ENCODE measurements around the gene PPP6R1.

PPP6R1 gene

GRCh38 chr19:55259540-55260210 is 858 bp upstream of the PPP6R1 start:
- Histone ChIP-seq H3K79me2 (ENCODE audit: control insufficient read depth, insufficient read depth, low read length) (peaks cover 35% of the 10 kb centered on the region), H2AK5ac (ENCODE audit: low read length) (no peak overlapping the region), H3K23ac (ENCODE audit: low read length) (no peak overlapping the region), H3K79me1 (ENCODE audit: low read length) (peaks cover 26% of the 10 kb centered on the region), H3K27me3 (ENCODE audit: insufficient read depth, low read length, poor library complexity) (no peaks in the 10 kb centered on the region), H3K9ac (ENCODE audit: low read length) (peak overlapping the region; percentile 85), H3K36me3 (ENCODE audit: control insufficient read depth, insufficient read depth, low read length) (no peaks in the 10 kb centered on the region), H3K4ac (ENCODE audit: low read depth, low read length) (peak overlapping the region; percentile 81), H2BK5ac (ENCODE audit: low read length) (peak overlapping the region; percentile 27), H3K4me2 (ENCODE audit: low read length) (peak overlapping the region; percentile 75), H2BK15ac (replicated peaks; ENCODE audit: low read depth) (no peak overlapping the region), H4K8ac (ENCODE audit: low read depth, low read length) (peak overlapping the region; percentile 94), H3K4me1 (ENCODE audit: control insufficient read depth, low read depth, low read length) (peaks cover 7% of the 10 kb centered on the region), H3K27ac (ENCODE audit: low read depth, low read length) (peak overlapping the region; percentile 94), H2BK120ac (ENCODE audit: low read depth, low read length) (no peak overlapping the region), H3K56ac (ENCODE audit: low read length) (peak overlapping the region; percentile 92), H4K5ac (ENCODE audit: low read length) (no peak overlapping the region), H3K4me3 (ENCODE audit: low read length) (peak overlapping the region; percentile 15), H3K18ac (ENCODE audit: low read length) (peak overlapping the region; percentile 65)
- WGBS (ENCODE audit: extremely low coverage, insufficient coverage, low lambda C conversion rate): no CpG with 5 or more reads among the region's 29 CpGs
- DNase-seq: peak; percentile 39

DNA sequence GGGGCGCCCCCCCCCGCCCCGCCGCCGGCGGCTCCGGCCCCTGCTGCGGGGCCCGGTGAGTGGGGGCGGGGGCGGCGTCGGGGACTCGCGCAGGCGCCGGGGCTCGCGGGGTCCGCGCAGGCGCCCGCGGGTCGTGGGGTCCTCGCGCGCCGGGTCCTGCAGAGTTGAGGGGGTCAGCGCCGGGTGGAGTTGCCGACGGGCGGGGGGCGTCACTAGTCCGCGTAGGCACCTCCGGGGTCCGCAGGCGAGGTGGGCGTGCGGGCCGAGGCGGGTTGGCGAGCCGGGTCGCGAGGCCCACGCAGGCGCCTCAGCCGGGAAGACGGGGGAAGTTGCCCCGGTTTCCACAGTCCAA is 365 bp downstream of the PPP6R1 start:
- H3K27ac ChIP-seq (ENCODE audit: low read depth, low read length): peak overlapping the region; percentile 76
- no peak overlapping the region for H2BK120ac ChIP-seq (ENCODE audit: low read depth, low read length)
- H3K79me1 ChIP-seq (ENCODE audit: low read length): peaks cover 31% of the 10 kb centered on the region
- H3K18ac ChIP-seq (ENCODE audit: low read length): peak overlapping the region; percentile 3
- peak overlapping the region; percentile 99 for H3K56ac ChIP-seq (ENCODE audit: low read length)
- no peak overlapping the region for H2BK15ac ChIP-seq (replicated peaks; ENCODE audit: low read depth)
- H3K4me2 ChIP-seq (ENCODE audit: low read length): peak overlapping the region; percentile 38
- H4K5ac ChIP-seq (ENCODE audit: low read length): no peak overlapping the region
- no peak for DNase-seq
- peak overlapping the region; percentile 94 for H3K4me3 ChIP-seq (ENCODE audit: low read length)
- no peak overlapping the region for H2AK5ac ChIP-seq (ENCODE audit: low read length)
- H3K9ac ChIP-seq (ENCODE audit: low read length): peak overlapping the region; percentile 99
- peak overlapping the region; percentile 91 for H3K23ac ChIP-seq (ENCODE audit: low read length)
- no peaks in the 10 kb centered on the region for H3K27me3 ChIP-seq (ENCODE audit: insufficient read depth, low read length, poor library complexity)
- H4K8ac ChIP-seq (ENCODE audit: low read depth, low read length): no peak overlapping the region
- H3K4me1 ChIP-seq (ENCODE audit: control insufficient read depth, low read depth, low read length): peaks cover 7% of the 10 kb centered on the region
- H2BK5ac ChIP-seq (ENCODE audit: low read length): peak overlapping the region; percentile 78
- H3K4ac ChIP-seq (ENCODE audit: low read depth, low read length): peak overlapping the region; percentile 63
- no peaks in the 10 kb centered on the region for H3K36me3 ChIP-seq (ENCODE audit: control insufficient read depth, insufficient read depth, low read length)
- peaks cover 47% of the 10 kb centered on the region for H3K79me2 ChIP-seq (ENCODE audit: control insufficient read depth, insufficient read depth, low read length)
- no CpG with 5 or more reads among the region's 53 CpGs for WGBS (ENCODE audit: extremely low coverage, insufficient coverage, low lambda C conversion rate)

GRCh38 chr19:55257461-55258420 is 1.1 kb downstream of the PPP6R1 start:
- Histone ChIP-seq H3K9ac (ENCODE audit: low read length) (peak overlapping the region; percentile 99), H3K27me3 (ENCODE audit: insufficient read depth, low read length, poor library complexity) (no peaks in the 10 kb centered on the region), H2AK5ac (ENCODE audit: low read length) (no peak overlapping the region), H3K18ac (ENCODE audit: low read length) (peak overlapping the region; percentile 3), H3K79me2 (ENCODE audit: control insufficient read depth, insufficient read depth, low read length) (peaks cover 55% of the 10 kb centered on the region), H3K4me3 (ENCODE audit: low read length) (peak overlapping the region; percentile 83), H2BK15ac (replicated peaks; ENCODE audit: low read depth) (no peak overlapping the region), H3K23ac (ENCODE audit: low read length) (no peak overlapping the region), H3K4me2 (ENCODE audit: low read length) (peak overlapping the region; percentile 91), H3K79me1 (ENCODE audit: low read length) (peaks cover 31% of the 10 kb centered on the region), H3K36me3 (ENCODE audit: control insufficient read depth, insufficient read depth, low read length) (no peaks in the 10 kb centered on the region), H3K27ac (ENCODE audit: low read depth, low read length) (no peak overlapping the region), H2BK5ac (ENCODE audit: low read length) (no peak overlapping the region), H4K8ac (ENCODE audit: low read depth, low read length) (no peak overlapping the region), H4K5ac (ENCODE audit: low read length) (no peak overlapping the region), H3K4me1 (ENCODE audit: control insufficient read depth, low read depth, low read length) (peaks cover 7% of the 10 kb centered on the region), H3K4ac (ENCODE audit: low read depth, low read length) (peak overlapping the region; percentile 63), H3K56ac (ENCODE audit: low read length) (peak overlapping the region; percentile 99), H2BK120ac (ENCODE audit: low read depth, low read length) (no peak overlapping the region)
- peak; percentile 40 for DNase-seq
- WGBS (ENCODE audit: extremely low coverage, insufficient coverage, low lambda C conversion rate): no CpG with 5 or more reads among the region's 51 CpGs

GRCh38 chr19:55256562-55257460 is 2.0 kb downstream of the PPP6R1 start:
- Histone ChIP-seq H3K9ac (ENCODE audit: low read length) (peak overlapping the region; percentile 99), H2BK120ac (ENCODE audit: low read depth, low read length) (no peak overlapping the region), H3K4ac (ENCODE audit: low read depth, low read length) (no peak overlapping the region), H3K79me1 (ENCODE audit: low read length) (peaks cover 32% of the 10 kb centered on the region), H2AK5ac (ENCODE audit: low read length) (no peak overlapping the region), H3K4me2 (ENCODE audit: low read length) (peak overlapping the region; percentile 91), H2BK15ac (replicated peaks; ENCODE audit: low read depth) (no peak overlapping the region), H4K5ac (ENCODE audit: low read length) (no peak overlapping the region), H3K36me3 (ENCODE audit: control insufficient read depth, insufficient read depth, low read length) (no peaks in the 10 kb centered on the region), H4K8ac (ENCODE audit: low read depth, low read length) (no peak overlapping the region), H3K18ac (ENCODE audit: low read length) (no peak overlapping the region), H3K79me2 (ENCODE audit: control insufficient read depth, insufficient read depth, low read length) (peaks cover 61% of the 10 kb centered on the region), H3K27me3 (ENCODE audit: insufficient read depth, low read length, poor library complexity) (no peaks in the 10 kb centered on the region), H3K56ac (ENCODE audit: low read length) (peak overlapping the region; percentile 99), H3K23ac (ENCODE audit: low read length) (no peak overlapping the region), H3K4me3 (ENCODE audit: low read length) (no peak overlapping the region), H3K27ac (ENCODE audit: low read depth, low read length) (no peak overlapping the region), H2BK5ac (ENCODE audit: low read length) (no peak overlapping the region), H3K4me1 (ENCODE audit: control insufficient read depth, low read depth, low read length) (peaks cover 7% of the 10 kb centered on the region)
- no CpG with 5 or more reads among the region's 22 CpGs for WGBS (ENCODE audit: extremely low coverage, insufficient coverage, low lambda C conversion rate)
- no peak for DNase-seq

DNA sequence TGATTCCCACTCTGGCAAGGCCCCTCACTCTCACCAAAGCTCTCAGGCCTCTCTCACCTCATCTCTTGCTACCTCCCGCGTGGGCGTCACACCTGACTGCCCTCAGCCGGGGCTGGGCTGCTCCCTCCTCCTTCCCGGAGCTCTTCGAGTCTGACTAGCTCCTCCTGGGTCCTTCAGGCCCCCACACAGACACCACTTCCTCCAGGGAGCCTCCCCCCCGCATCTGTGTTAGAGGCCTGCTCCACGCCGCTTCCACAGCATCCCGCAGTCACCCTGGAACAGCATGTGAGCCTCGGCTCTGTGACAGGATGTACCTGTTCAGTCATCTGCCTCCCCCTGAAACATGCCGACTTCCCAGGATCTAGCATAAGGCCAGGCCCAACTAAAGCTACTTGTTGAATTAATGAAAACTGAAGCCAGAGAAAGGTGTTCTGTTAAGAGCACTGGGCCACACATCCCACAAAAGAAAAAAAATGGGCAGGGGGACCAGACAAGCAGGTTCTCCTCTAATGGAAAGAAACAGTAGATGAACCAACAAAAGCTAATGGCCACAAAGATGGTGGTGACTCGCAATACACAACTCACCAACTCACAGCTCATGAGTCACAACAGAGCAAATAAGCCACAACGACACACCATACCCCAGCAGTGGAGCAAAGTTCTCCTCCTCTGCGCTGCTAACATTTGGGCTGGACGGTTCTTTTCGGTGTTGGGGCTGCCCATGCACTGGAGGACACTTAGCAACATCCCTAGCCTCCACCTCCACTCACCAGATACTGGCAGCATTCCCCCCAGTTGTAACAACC is 3.0 kb downstream of the PPP6R1 start:
- peaks cover 42% of the 10 kb centered on the region for H3K79me1 ChIP-seq (ENCODE audit: low read length)
- no peak for DNase-seq
- H4K8ac ChIP-seq (ENCODE audit: low read depth, low read length): no peak overlapping the region

More for the DNA sequence above, 3.0 kb downstream of the PPP6R1 start:
- peaks cover 7% of the 10 kb centered on the region for H3K4me1 ChIP-seq (ENCODE audit: control insufficient read depth, low read depth, low read length)
- H3K18ac ChIP-seq (ENCODE audit: low read length): no peak overlapping the region
- no peak overlapping the region for H2BK120ac ChIP-seq (ENCODE audit: low read depth, low read length)
- no CpG with 5 or more reads among the region's 17 CpGs for WGBS (ENCODE audit: extremely low coverage, insufficient coverage, low lambda C conversion rate)
- no peaks in the 10 kb centered on the region for H3K27me3 ChIP-seq (ENCODE audit: insufficient read depth, low read length, poor library complexity)
- H2AK5ac ChIP-seq (ENCODE audit: low read length): no peak overlapping the region
- H2BK15ac ChIP-seq (replicated peaks; ENCODE audit: low read depth): no peak overlapping the region
- H3K56ac ChIP-seq (ENCODE audit: low read length): peak overlapping the region; percentile 56
- H3K79me2 ChIP-seq (ENCODE audit: control insufficient read depth, insufficient read depth, low read length): peaks cover 71% of the 10 kb centered on the region
- H3K4me2 ChIP-seq (ENCODE audit: low read length): no peak overlapping the region
- no peak overlapping the region for H4K5ac ChIP-seq (ENCODE audit: low read length)
- H3K27ac ChIP-seq (ENCODE audit: low read depth, low read length): no peak overlapping the region
- H3K4ac ChIP-seq (ENCODE audit: low read depth, low read length): no peak overlapping the region
- peak overlapping the region; percentile 21 for H3K9ac ChIP-seq (ENCODE audit: low read length)
- no peak overlapping the region for H3K4me3 ChIP-seq (ENCODE audit: low read length)
- H3K36me3 ChIP-seq (ENCODE audit: control insufficient read depth, insufficient read depth, low read length): no peaks in the 10 kb centered on the region
- H3K23ac ChIP-seq (ENCODE audit: low read length): peak overlapping the region; percentile 66
- no peak overlapping the region for H2BK5ac ChIP-seq (ENCODE audit: low read length)

All from mesendoderm (in vitro differentiated cells).